NT2/D1 (cell line): ENCODE results near the gene CAMK1D.

Experiments
- DNase-seq: peaks from one replicate; pipeline ENCODE4 v3.0.0-alpha.2; 2011; ENCODE audit warnings: low read depth, low spot score
- H3K27me3 ChIP-seq: 2 replicates; pipeline ENCODE4 v1.6.0; 2011; ENCODE audit warnings: mild to moderate bottlenecking; ENCODE audit not compliant: insufficient read length, insufficient read depth
- H3K36me3 ChIP-seq: 2 replicates; pipeline ENCODE4 v1.6.1; 2011; ENCODE audit warnings: mild to moderate bottlenecking, low read length, mixed read lengths; ENCODE audit not compliant: insufficient read depth, insufficient read length
- H3K4me1 ChIP-seq: 2 replicates; pipeline ENCODE4 v1.5.1; 2011; ENCODE audit not compliant: insufficient read depth, insufficient read length
- H3K4me3 ChIP-seq: 2 replicates; pipeline ENCODE4 v1.5.1; 2011; ENCODE audit warnings: low read depth; ENCODE audit not compliant: insufficient read length
- H3K9ac ChIP-seq: 2 replicates; pipeline ENCODE4 v1.6.0; 2011; ENCODE audit warnings: low read depth; ENCODE audit not compliant: insufficient read length
- H3K9me3 ChIP-seq: 2 replicates; pipeline ENCODE4 v1.5.1; 2011; ENCODE audit warnings: mild to moderate bottlenecking, low read length; ENCODE audit not compliant: insufficient read depth
- SUZ12 ChIP-seq: IDR thresholded peaks from 2 replicates; pipeline ENCODE4 v1.6.1; 2011; ENCODE audit not compliant: insufficient read length, insufficient read depth; ENCODE audit errors: extremely low read depth
- YY1 ChIP-seq: IDR thresholded peaks from 2 replicates; pipeline ENCODE4 v1.6.1; 2011; ENCODE audit not compliant: insufficient read length, insufficient read depth
- ZNF274 ChIP-seq: IDR thresholded peaks from 2 replicates; pipeline ENCODE4 v1.6.1; 2011; ENCODE audit warnings: mild to moderate bottlenecking, low read depth, low read length

CAMK1D gene

DNA sequence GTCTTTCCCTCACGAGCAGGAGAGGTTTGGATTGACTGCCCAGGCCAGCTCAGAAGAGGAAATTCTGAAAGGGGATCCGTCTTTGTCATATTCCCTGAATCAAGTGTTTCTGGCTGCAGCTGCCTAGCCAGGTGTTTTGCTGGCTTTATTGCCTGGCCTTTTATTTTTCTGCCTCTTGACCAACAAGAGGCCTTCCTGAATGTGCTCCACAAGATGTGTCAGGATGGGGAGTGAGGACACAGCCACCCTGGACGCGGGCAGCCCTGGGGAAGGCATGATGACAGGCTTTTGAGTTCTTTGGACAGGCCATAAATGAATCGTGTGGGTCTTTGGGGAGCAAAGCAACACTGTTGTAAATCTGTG, 163.6 kb downstream of the CAMK1D start:
- no peak overlapping the region for H3K9ac ChIP-seq
- no peaks in the 10 kb centered on the region for H3K27me3 ChIP-seq
- no peaks in the 10 kb centered on the region for H3K36me3 ChIP-seq
- H3K9me3 ChIP-seq, result no peaks in the 10 kb centered on the region
- no peak overlapping the region for H3K4me3 ChIP-seq
- H3K4me1 ChIP-seq, result peaks cover 3% of the 10 kb centered on the region
- no peak for TF ChIP-seq ZNF274
- TF ChIP-seq SUZ12, result no peak
- no peak for TF ChIP-seq YY1
- DNase-seq, result no peak

DNA sequence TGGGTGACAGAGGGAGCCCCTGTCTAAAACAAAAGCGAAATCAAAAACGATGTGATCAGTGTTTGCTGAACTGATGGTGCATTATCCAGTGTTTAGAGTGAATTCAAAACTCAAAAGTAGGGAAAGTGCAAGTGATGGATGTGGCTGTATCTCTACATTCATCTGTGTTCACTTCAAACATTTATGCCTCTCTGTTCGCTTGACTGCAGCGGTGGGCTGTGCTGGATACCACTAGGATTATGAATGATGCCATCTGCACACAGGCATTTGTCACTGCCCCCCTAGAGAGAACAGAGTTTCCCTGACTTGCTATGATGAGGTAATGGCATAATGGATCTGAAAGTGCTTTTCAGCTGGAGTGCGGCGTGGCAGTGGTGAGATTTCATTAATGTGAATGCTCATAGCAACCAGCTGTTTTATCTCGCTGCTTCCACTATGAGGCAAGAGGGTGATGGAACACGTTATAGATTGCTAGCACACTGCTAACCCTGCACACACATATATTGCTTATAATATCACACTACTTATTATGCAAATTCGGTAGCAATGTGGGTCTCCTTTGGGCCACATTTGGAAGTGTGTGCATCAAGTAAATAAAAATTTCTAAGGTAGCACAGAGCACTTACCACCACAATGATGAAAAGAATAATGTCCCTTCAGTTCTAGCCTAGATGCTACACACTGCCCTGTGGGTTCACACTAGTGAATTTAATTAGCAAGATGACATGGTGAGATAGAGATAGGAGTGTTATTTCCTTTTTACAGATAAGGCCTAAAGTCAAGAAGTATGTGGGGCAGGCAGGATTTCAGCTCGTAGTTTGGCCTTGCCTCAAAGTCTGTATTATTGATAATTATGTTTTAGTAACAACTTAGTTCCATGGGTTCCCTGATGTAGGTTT, 164.7 kb downstream of the CAMK1D start:
- H3K4me3 ChIP-seq, result no peak overlapping the region
- peaks cover 3% of the 10 kb centered on the region for H3K4me1 ChIP-seq
- DNase-seq, result no peak
- H3K9ac ChIP-seq, result no peak overlapping the region
- H3K9me3 ChIP-seq, result no peaks in the 10 kb centered on the region
- TF ChIP-seq SUZ12, result no peak
- no peak for TF ChIP-seq ZNF274
- no peak for TF ChIP-seq YY1
- no peaks in the 10 kb centered on the region for H3K36me3 ChIP-seq
- H3K27me3 ChIP-seq, result no peaks in the 10 kb centered on the region

DNA sequence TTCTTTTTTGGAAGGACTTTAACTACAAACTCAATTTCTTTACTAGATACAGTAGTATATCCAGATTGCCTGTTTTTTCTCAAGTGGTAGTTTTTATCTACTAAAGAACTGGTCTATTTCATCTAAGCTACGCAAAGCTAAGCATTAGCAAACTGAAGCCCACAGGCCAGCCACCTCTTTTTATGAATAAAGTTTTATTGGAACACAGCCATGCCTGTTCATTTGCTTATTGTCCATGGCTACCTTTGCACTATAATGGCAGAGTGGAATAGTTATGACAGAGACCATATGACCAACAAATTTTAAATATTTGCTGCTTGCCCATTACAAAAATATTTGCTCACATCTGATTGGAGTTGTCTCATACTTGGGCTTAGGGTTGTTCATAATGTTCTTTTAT, 168.7 kb downstream of the CAMK1D start:
- H3K27me3 ChIP-seq, result no peaks in the 10 kb centered on the region
- TF ChIP-seq ZNF274 (no peak), SUZ12 (no peak), YY1 (no peak)
- H3K9me3 ChIP-seq, result no peaks in the 10 kb centered on the region; the same call in 1 of the 2 replicates
- H3K36me3 ChIP-seq, result no peaks in the 10 kb centered on the region
- H3K9ac ChIP-seq, result no peak overlapping the region
- H3K4me3 ChIP-seq, result no peak overlapping the region
- no peaks in the 10 kb centered on the region for H3K4me1 ChIP-seq
- DNase-seq, result no peak

DNA sequence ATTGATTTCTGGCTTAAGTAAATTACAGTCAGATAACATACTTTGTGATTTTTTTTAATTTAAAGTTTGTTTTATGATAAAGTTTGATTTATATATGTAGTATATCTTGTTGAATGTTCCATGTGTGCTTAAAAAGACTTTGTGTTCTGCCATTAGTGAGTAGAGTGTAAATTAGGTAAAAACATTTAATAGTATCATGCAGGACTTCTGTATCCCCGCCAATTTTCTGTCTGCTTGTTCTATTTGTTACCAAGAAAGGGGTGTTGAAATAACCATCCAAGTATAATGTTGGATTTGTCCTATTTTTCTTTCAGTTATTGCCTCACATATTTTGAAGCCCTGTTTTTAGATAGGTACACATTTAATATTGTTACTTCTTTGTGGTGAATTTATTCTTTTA, 172.1 kb downstream of the CAMK1D start:
- Histone ChIP-seq H3K4me1 (no peaks in the 10 kb centered on the region), H3K9ac (no peak overlapping the region), H3K27me3 (no peaks in the 10 kb centered on the region), H3K9me3 (no peaks in the 10 kb centered on the region; the same call in 1 of the 2 replicates), H3K4me3 (no peak overlapping the region), H3K36me3 (no peaks in the 10 kb centered on the region)
- DNase-seq, result no peak
- TF ChIP-seq SUZ12 (no peak), ZNF274 (no peak), YY1 (no peak)

DNA sequence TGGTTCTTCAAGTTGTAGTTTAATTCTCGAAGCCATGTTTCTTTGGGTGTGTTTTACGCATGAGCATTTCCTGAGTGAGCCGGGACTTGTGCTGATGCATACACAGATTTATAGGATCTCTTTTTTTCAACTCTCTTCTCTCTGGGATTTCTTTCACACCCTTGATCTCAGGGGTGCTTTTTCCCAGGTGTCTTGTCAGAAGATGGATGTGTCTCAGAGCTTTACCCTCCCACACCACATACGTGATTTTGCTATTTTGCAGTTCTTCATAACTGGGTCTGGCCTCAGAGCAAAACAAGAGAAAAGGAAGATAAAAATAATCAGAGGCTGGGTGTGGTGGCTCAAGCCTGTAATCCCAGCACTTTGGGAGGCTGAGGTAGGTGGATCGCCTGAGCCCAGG, 177.0 kb downstream of the CAMK1D start:
- TF ChIP-seq SUZ12 (no peak), ZNF274 (no peak), YY1 (no peak)
- no peak overlapping the region for H3K4me3 ChIP-seq
- H3K9me3 ChIP-seq, result no peaks in the 10 kb centered on the region; the same call in 1 of the 2 replicates
- no peak overlapping the region for H3K9ac ChIP-seq
- H3K4me1 ChIP-seq, result no peaks in the 10 kb centered on the region
- DNase-seq, result no peak
- H3K36me3 ChIP-seq, result no peaks in the 10 kb centered on the region
- no peaks in the 10 kb centered on the region for H3K27me3 ChIP-seq

DNA sequence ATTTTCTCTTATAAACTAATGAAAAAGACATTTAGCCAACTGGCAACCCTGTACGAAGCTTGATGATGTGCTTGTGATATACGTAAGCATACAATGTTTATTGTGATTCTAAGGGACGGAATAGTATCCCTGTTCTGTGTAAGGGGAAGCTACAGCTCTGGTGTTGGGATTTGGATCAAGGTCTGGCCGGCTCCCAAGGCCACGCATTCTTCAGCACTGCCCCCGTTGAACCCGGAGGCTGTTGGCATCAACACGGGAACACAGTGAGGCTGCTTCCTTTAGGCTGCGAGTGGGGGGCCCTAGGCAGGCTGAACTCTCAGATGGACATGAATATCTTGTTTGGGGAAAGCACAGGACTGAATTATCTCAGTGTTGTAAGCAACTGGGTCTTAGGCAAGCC, 180.6 kb downstream of the CAMK1D start:
- Histone ChIP-seq H3K9ac (no peak overlapping the region), H3K27me3 (no peaks in the 10 kb centered on the region), H3K4me3 (no peak overlapping the region), H3K9me3 (no peaks in the 10 kb centered on the region), H3K4me1 (no peaks in the 10 kb centered on the region), H3K36me3 (no peaks in the 10 kb centered on the region)
- TF ChIP-seq YY1, result no peak
- TF ChIP-seq ZNF274, result no peak
- no peak for TF ChIP-seq SUZ12
- DNase-seq, result no peak

DNA sequence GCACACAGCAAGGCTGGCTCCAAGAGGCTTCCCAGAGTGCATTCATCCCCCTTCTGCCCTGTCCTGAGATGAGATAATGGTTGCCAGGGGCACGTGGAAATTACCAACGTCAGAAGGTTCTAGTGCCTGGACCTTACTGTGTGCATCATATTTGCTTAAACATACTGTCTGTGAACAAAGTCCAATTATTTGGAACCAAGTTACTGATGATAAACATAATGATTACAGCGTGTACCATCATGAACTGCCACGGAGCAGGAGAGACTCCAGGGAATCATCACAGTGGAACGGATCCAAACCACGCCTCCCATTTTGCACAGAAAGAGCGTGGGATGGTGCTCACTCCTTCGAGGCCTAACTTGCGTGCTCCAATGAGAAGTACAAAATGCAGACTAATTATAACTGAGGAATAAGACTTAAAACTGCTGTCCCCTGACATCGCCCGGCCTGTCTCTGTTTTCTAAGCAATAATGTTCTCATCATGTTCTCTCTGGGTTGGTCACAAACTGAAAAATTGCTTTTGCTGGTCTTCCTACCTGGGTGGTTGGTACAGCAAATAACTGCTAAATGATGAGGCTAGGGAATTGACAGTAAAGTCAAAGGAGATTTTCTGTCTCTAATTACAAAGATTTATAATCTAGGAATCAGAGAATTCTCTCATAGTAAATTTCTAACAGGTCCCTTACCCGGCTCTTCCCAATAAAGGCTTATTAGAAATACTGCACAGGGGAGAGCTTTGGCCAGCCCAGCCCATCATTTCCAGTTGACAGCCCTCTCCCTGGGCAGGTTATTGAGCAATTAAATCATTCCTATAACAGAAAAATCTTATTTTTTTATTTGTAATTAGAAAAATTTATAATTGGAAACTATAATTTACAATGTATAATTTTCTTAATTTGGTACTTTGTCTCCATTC, 182.2 kb downstream of the CAMK1D start:
- H3K9ac ChIP-seq, result no peak overlapping the region
- no peak overlapping the region for H3K4me3 ChIP-seq
- H3K36me3 ChIP-seq, result no peaks in the 10 kb centered on the region
- TF ChIP-seq SUZ12, result no peak
- TF ChIP-seq YY1, result no peak
- no peak for TF ChIP-seq ZNF274
- H3K27me3 ChIP-seq, result no peaks in the 10 kb centered on the region
- DNase-seq, result no peak
- H3K4me1 ChIP-seq, result no peaks in the 10 kb centered on the region
- H3K9me3 ChIP-seq, result no peaks in the 10 kb centered on the region
